Activated naive CD8-positive, alpha-beta T cell (primary cell): ENCODE results near the gene CCDC82.

ENCODE experiments used
- H3K27ac Mint-ChIP-seq: one replicate; pipeline ENCODE4 v1.8.0; 2021; ENCODE audit warnings: mixed read lengths
- H3K27me3 Mint-ChIP-seq: one replicate; pipeline ENCODE4 v1.8.0; 2021; ENCODE audit warnings: mixed read lengths
- H3K36me3 Mint-ChIP-seq: one replicate; pipeline ENCODE4 v1.8.0; 2021; ENCODE audit warnings: mixed read lengths
- H3K4me1 Mint-ChIP-seq: one replicate; pipeline ENCODE4 v1.8.0; 2021; ENCODE audit warnings: low read depth, mixed read lengths
- H3K4me3 Mint-ChIP-seq: one replicate; pipeline ENCODE4 v1.8.0; 2021; ENCODE audit warnings: mild to moderate bottlenecking, mixed read lengths
- H3K9me3 Mint-ChIP-seq: one replicate; pipeline ENCODE4 v1.8.0; 2021; ENCODE audit warnings: low read depth, mixed read lengths

Gene CCDC82

GRCh38 chr11:96341211-96342013 is 48.3 kb downstream of the CCDC82 start:
- Mint-ChIP-seq H3K4me1 (peaks cover 45% of the 10 kb centered on the region), H3K27ac (peak overlapping the region; percentile 96), H3K4me3 (peak overlapping the region; percentile 99), H3K36me3 (peaks cover 6% of the 10 kb centered on the region), H3K9me3 (no peaks in the 10 kb centered on the region), H3K27me3 (no peaks in the 10 kb centered on the region)

DNA sequence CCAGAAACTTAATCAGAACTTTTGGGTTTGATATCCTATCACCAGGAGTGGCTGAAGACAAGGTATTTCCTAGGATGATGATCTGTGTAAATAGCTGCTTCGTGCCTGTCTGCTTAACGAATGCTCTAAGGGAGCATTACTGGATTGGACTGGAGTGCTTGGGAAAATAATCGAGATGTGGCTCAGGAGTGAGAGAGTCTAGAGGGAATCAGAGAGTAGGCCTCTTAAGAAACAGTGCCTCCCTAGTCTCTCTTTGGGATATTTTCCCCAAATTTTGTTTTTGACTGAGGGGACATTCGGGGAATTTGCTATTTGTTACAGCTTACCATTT is 49.2 kb downstream of the CCDC82 start:
- H3K27me3 Mint-ChIP-seq: no peaks in the 10 kb centered on the region
- H3K4me3 Mint-ChIP-seq: peak overlapping the region; percentile 99
- H3K36me3 Mint-ChIP-seq: peaks cover 10% of the 10 kb centered on the region
- H3K4me1 Mint-ChIP-seq: peaks cover 54% of the 10 kb centered on the region
- H3K9me3 Mint-ChIP-seq: no peaks in the 10 kb centered on the region
- H3K27ac Mint-ChIP-seq: peak overlapping the region; percentile 96

DNA sequence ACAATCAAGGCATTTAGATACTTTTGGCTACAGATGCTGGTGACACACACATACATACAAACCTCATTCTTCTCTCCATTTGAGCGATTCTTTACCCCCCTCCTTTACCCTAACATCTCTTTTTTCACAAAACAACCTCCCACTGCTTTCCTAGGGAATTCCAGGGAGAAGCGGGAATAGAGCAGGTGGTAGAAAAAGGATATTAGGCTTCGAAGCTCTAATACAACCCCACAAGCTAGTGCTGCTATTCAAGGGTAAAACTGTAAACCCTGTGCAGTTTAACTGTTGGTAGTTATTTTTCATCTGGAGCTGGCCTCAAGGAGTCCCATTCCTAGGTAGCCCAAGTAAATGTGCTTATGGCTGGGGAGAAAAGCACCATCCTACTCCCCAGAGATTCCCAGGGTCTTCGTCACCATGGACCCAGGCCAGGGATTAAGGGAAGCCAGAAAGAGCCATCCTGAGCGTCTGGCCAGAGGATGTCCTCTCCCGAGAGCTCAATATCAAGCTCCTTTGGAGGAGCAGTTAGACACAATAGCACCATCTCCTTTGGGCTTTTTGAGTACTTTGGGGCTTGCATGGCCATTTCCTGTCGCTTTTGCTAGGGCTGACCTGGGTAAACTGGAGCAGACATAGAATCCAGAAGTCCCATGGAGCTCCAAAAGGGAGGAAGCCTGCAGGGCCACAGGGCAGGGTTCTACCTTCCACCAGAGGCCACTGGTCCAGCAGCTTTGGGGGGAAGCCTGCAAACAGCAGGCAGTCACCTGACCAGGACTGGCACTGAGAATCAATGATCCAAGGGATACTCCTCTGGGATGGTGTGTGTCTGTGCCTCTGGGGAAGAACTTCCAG is 49.8 kb downstream of the CCDC82 start:
- Mint-ChIP-seq H3K27me3 (no peaks in the 10 kb centered on the region), H3K9me3 (no peaks in the 10 kb centered on the region), H3K4me3 (peak overlapping the region; percentile 99), H3K4me1 (peaks cover 60% of the 10 kb centered on the region), H3K27ac (peak overlapping the region; percentile 96), H3K36me3 (peaks cover 12% of the 10 kb centered on the region)

- Mint-ChIP-seq H3K27ac (peak overlapping the region; percentile 96), H3K36me3 (peaks cover 20% of the 10 kb centered on the region), H3K27me3 (no peaks in the 10 kb centered on the region), H3K4me3 (peak overlapping the region; percentile 99), H3K4me1 (peaks cover 67% of the 10 kb centered on the region), H3K9me3 (no peaks in the 10 kb centered on the region)
These were observed 50.6 kb downstream of the CCDC82 start for GRCh38 chr11:96338910-96339705.

DNA sequence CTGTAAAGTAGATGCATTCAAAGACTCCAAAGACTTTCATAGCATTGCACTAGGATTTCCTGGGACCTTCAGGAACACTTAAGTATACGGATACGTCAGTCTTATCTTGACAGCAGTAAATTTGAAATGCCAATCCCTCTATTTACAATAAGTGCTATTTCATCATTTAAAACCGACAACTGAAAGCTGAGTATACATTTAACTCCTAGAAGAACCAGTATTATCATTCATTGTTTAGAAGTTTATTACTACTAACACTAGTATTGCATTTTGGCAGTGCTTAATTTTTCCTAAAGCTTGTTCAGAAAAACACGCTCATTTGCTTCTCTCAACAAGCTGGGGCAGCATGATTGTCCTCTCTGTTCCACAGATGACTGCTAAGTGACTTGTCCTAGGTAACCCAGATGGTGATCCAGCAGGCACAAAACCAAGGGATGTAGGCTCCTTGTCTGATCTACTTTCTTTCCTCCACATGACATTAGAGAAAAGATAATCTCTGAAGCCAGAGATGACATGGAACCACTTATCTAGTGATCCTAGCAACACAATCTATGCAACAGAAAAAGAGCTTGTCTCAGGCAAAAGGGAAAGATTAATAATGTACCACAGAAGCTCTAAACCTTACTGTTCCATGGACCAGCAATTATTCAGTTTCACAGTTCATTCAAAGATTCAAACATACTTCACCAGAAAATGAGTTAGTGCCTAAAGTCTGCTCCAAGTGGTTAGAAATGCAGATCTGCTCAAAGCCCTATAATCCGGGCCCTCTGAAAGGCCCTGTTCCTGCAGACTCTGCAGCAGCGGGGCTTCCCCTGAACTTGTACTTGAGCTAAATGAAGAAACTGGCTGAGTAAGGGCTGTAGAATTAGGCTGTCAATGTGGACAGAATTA is 51.9 kb downstream of the CCDC82 start:
- Mint-ChIP-seq H3K27ac (peak overlapping the region; percentile 96), H3K4me3 (peak overlapping the region; percentile 99), H3K9me3 (no peaks in the 10 kb centered on the region), H3K27me3 (no peaks in the 10 kb centered on the region), H3K4me1 (peaks cover 71% of the 10 kb centered on the region), H3K36me3 (peaks cover 25% of the 10 kb centered on the region)

GRCh38 chr11:96335388-96335787 is 54.3 kb downstream of the CCDC82 start:
- Mint-ChIP-seq H3K9me3 (no peaks in the 10 kb centered on the region), H3K27ac (peak overlapping the region; percentile 79), H3K4me3 (peak overlapping the region; percentile 46), H3K36me3 (peaks cover 31% of the 10 kb centered on the region), H3K4me1 (peaks cover 88% of the 10 kb centered on the region), H3K27me3 (no peaks in the 10 kb centered on the region)

GRCh38 chr11:96334219-96334618 is 55.5 kb downstream of the CCDC82 start:
- Mint-ChIP-seq H3K27ac (peak overlapping the region; percentile 64), H3K27me3 (no peaks in the 10 kb centered on the region), H3K4me1 (peaks cover 95% of the 10 kb centered on the region), H3K4me3 (peak overlapping the region; percentile 14), H3K9me3 (no peaks in the 10 kb centered on the region), H3K36me3 (peaks cover 32% of the 10 kb centered on the region)

- no peaks in the 10 kb centered on the region for H3K27me3 Mint-ChIP-seq
- peak overlapping the region; percentile 14 for H3K4me3 Mint-ChIP-seq
- peaks cover 95% of the 10 kb centered on the region for H3K4me1 Mint-ChIP-seq
- H3K36me3 Mint-ChIP-seq: peaks cover 33% of the 10 kb centered on the region
- H3K9me3 Mint-ChIP-seq: no peaks in the 10 kb centered on the region
- peak overlapping the region; percentile 82 for H3K27ac Mint-ChIP-seq
These were observed 56.5 kb downstream of the CCDC82 start for GRCh38 chr11:96333191-96333719.

DNA sequence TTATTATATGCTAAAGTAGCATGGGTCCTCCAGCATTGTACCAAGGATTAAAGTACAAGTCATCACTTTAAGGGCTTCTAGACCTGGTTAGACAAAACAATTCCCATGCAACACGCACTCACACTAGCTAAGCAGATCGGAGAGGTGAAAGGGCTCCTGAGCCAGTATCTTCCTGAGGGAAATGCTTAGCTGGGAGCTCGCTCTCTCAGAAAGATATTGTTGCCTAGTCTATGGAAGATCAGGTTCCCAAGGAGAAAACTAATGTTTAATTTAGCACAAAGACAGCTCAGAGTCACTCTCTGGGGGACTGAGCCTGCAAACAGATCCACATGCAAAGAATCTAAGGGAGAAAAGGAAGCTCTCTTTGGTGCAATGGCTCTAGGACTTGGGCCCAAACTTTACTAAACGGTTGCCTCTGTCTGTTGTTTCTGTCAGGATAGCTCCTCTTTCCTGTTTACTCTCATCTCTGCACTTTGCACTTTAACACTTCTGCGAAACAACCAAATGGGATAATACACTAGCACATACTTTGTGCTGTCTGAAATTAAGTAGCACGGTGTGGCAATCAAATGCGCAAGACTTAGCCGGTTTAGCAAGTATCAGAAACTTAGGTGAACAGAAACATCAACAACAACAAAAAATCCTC is 57.5 kb downstream of the CCDC82 start:
- Mint-ChIP-seq H3K9me3 (no peaks in the 10 kb centered on the region), H3K4me1 (peaks cover 90% of the 10 kb centered on the region), H3K27ac (peak overlapping the region; percentile 82), H3K27me3 (no peaks in the 10 kb centered on the region), H3K4me3 (peak overlapping the region; percentile 56), H3K36me3 (peaks cover 33% of the 10 kb centered on the region)

GRCh38 chr11:96331699-96332116 is 58.0 kb downstream of the CCDC82 start:
- no peaks in the 10 kb centered on the region for H3K27me3 Mint-ChIP-seq
- H3K4me3 Mint-ChIP-seq: peak overlapping the region; percentile 56
- H3K9me3 Mint-ChIP-seq: no peaks in the 10 kb centered on the region
- peaks cover 89% of the 10 kb centered on the region for H3K4me1 Mint-ChIP-seq
- peak overlapping the region; percentile 42 for H3K27ac Mint-ChIP-seq
- peaks cover 33% of the 10 kb centered on the region for H3K36me3 Mint-ChIP-seq

DNA sequence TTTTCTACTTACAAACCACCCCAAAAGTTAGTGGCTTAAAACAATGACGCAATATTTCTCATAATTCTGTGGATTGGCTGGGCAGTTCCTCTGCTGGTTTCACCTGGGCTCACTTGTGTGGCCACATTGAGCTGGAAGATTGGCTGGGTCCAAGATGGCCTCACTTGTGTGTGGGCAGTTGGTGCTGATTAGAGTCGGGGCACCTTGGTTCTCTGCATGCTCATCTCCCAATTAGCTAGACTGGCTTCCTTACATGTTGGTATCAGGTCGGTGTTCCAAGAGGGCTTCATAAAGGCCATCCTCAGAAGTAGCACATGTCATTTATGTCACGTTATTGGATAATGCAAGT is 59.2 kb downstream of the CCDC82 start:
- Mint-ChIP-seq H3K27me3 (no peaks in the 10 kb centered on the region), H3K9me3 (no peaks in the 10 kb centered on the region), H3K27ac (peak overlapping the region; percentile 87), H3K4me1 (peaks cover 88% of the 10 kb centered on the region), H3K36me3 (peaks cover 29% of the 10 kb centered on the region), H3K4me3 (peak overlapping the region; percentile 54)

GRCh38 chr11:96329855-96330510 is 59.7 kb downstream of the CCDC82 start:
- Mint-ChIP-seq H3K27ac (peak overlapping the region; percentile 87), H3K27me3 (no peaks in the 10 kb centered on the region), H3K4me3 (peak overlapping the region; percentile 18), H3K4me1 (peaks cover 88% of the 10 kb centered on the region), H3K36me3 (peaks cover 27% of the 10 kb centered on the region), H3K9me3 (no peaks in the 10 kb centered on the region)

GRCh38 chr11:96329419-96329818 is 60.3 kb downstream of the CCDC82 start:
- no peaks in the 10 kb centered on the region for H3K9me3 Mint-ChIP-seq
- H3K27me3 Mint-ChIP-seq: no peaks in the 10 kb centered on the region
- H3K4me1 Mint-ChIP-seq: peaks cover 88% of the 10 kb centered on the region
- H3K4me3 Mint-ChIP-seq: peak overlapping the region; percentile 40
- H3K27ac Mint-ChIP-seq: peak overlapping the region; percentile 87
- peaks cover 25% of the 10 kb centered on the region for H3K36me3 Mint-ChIP-seq
